Fibroblast of peridontal ligament (primary cell): ENCODE measurements around the gene WRAP73.
"Not testable (repeated sequence)": the region's sequence is repeated elsewhere in the genome, so short reads cannot be mapped to it uniquely, and the experiment has no call there.

ENCODE experiments used
- DNase-seq: peaks from one replicate; pipeline ENCODE4 v3.0.0-alpha.2; 2010; ENCODE audit errors: extremely low read depth

Gene WRAP73

DNA sequence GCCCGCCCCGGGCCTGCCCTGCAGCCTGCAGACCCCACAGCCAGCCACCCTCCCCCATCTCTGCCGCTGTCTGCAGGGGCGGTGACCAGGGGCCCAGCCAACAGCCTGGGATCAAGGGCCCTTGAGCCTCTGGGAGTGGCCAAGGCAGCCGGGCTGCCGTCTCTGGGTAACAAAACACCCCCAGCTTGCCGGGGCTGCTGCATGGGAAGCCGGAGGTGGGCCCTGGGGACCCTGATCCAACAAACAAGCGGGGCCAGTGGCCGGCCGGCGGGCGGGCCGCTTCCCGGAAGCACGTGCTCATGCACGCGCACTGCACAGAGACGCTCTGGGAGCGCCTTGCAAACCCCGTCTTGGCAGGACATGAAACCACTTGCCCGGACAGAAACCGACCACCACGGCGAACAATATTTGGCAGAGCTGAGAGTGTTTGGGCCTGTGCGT, 51.8 kb downstream of the WRAP73 start:
- DNase-seq: peak; percentile 3

DNA sequence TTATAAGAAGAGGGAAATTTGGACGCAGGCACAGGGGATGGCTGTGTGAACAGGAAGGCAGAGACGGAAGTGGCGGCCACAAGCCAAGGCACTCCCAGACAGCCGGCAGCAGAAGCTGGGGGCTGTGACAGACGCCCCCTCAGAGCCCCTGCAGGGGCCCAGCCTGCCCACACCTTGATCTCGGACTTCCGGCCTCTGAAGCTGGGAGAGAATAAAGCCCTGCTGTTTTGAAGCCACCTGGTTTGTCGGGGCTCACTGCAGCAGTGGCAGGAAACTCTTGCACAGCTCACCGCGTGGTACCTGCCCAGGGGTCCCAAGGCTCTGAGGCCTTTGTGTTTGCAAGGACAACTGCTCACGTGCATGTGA, 52.3 kb downstream of the WRAP73 start:
- no peak for DNase-seq

DNA sequence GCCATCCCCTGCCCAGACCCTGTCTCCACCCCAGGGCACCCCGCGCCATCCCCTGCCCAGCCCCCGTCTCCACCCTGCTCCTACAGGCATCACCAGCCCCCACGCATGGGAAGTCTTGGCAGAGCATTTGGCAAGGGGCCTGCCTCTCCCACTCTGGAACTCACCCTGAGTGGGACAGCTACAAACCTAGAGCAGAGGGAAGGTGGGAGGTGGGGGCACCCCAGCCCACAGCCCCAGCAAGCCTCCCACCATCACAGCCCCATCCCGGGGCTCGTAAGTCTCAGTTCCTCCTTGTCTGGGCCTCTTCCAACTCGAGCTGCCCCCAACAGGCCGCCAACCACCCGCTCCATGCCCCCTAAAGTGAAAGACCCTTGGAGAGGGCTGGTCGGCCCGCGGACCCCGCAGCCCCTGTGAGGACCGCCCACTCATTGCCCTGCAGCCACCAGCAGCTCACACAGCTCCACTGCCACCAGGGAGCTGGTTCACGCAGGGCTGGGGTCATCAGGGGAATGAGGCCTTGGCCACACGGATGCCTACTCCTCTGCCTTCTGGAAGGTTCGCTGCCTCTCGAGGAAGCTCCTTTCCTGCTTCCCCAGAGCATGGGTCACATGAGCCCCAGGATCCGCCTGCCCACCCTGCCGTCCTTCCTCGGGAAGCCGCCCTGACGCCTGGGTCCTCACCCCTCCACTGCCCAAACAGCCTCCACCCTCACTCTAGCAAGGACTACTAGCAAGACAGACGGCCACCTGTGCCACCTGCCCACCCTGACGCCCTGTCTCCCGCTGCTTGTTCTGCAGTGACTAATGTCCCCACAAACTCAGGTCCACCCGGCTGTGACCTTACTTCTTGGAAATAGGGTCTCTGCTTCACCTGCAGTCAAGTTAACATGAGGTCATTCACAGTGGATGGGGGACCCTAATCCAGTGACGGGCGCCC, 53.0 kb downstream of the WRAP73 start:
- no peak for DNase-seq

DNA sequence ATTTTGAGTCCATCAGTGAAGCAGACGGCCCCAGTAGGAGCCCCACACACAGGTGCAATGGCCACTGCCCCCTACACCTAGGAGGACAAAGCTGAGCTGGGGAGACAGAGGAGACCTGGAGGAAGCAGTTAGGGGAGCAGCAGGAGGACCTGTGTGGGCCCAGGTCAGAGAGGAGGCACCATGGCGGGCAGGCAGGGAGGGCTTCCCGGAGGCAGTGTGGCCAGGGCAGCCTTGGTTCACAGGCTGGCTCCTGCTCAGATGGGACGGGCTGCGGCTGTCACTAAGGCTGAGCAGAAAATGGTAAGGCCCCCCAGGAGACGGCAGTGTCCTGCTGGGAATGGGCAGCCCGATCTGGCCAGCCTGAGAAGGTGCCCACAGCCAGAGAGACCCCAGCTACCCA, 54.0 kb downstream of the WRAP73 start:
- no peak for DNase-seq

DNA sequence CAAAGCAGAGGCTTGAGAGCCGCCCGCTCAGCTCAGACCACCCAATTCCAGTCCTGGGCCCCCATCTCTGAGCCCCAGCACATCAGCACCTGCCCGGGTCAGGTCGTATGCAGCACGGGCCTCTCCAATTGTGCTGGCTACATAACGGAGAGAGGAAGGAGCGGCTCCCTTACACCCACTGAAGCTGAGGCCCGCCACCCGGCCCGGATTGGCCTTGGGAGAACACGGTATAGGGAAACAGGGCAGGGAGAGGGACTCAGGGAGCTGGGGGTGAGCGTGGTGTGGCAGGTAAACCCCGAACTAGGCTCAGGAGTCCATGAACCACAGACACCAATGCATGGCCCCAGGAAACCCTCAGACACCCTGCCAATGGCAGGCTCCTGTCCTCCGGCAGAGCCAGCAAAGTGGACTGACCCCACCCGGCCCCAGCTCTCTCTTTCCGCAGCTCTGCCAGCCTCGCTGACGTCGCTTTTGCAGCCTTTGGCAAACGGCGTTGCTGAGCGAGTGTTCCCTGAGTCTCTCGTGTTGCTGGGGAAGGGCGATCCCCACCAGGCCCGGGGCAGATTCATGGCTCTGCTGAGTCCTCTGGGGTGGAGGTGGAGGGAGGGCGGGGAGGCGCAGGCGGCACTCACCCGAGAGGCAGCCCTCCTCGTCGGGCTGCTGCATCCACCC, 55.1 kb downstream of the WRAP73 start:
- DNase-seq: no peak

DNA sequence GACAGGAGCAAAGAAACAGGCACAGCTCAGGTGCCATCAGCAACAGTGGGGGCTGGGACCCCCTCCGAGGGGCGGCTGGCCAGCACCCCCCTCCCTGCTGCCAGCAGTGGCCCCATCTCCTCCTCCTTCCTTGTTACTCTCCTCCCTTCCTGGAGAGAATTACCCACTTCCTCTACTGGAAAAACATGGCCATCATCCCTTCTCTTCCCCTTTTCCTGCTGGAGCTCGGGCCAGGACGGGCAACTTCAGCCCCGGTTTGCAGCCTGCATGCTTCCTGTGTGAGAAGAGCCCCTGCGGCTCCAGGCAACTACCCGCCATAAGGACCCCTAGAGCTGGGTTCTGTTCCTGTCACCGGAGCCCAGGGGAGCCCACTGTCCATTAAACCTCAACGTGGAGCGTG, 56.2 kb downstream of the WRAP73 start:
- DNase-seq: no peak

DNA sequence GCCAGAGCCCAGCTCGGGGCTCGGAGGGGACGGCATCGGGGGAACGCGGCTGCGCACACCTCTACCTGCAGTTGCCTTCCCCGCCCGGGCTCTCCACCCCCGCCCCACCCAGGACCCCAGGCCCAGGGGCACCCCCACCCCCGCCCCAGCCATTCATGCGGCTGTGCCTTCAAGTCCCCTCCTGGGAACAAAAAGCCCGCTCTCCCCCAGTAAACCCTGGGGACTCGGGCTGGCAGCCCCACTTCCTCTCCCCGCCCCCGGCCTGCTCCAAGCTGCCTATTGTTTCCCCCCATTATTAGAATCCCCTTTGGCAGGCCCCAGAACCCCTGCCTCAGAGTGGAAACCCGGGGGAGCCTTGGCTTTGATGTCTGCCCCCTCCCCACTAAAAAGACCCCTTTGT, 56.6 kb downstream of the WRAP73 start:
- no peak for DNase-seq

DNA sequence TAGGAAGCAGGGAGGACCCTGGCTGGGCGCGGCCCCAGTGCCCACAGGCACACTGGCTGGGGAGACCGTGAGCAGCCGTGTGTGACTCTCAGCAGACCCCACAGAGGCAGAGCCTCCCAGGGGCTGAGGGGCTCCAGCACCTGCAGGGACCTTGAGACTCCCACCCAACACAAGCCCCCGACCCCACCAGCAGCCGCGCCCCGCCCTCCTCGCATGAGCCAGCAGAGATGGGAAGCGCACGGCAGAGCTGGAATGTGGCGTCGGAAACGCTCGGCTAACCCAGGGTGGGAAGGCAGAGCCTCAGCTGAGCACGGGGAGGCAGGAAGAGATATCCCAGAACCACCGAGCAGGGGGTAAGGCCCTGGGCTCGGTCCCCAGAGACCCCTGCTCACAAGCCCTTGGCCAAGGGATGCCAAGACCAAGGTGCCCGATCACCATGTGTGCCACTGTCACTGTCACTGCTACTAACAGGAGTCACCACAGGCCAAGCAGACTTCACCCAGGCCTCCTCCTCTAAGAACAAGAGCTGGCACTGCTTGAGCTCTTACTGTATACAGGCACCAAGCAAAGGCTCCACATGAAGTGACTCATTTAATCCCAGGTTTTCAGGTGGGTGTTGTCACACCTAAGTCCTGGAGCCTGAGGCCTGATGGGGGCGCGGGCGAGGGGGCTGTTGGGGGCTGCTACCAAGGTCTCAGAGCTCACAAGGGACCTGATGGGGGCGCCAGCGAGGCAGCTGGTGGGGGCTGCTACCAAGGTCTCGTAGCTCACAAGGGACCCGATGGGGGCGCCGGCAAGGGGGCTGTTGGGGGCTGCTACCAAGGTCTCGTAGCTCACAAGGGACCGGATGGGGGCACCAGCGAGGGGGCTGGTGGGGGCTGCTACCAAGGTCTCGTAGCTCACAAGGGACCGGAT, 58.7 kb downstream of the WRAP73 start:
- no peak for DNase-seq

DNA sequence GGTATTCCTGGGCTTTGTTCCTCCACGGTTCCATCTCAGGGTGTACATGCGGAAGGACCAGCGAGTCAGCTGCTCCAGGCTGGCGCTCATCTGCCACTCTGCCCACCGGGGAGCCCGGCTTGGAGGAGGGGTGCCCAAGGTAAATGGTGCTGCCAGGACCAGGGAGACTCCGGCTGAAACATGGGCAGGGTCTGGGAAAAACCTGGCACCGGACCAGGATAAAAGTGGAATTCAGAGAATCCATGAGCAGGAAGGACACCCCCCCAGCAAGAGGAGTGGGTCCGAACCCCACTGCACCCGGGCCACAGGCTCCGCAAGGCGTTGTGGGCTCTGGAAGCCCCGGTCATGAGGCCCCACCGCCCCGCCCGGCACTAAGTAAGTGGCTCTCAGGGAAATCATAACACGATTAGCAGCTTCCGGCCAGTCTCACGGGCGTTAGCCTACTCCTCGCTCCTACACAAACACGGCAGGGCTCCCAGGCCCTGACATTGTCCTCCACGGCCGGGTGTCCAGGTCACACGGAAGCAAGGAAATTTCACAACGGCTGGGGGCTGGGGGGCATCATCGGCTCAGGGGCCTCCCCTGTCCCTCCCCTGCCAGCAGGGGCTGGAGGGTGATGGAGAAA, 59.7 kb downstream of the WRAP73 start:
- DNase-seq: no peak

DNA sequence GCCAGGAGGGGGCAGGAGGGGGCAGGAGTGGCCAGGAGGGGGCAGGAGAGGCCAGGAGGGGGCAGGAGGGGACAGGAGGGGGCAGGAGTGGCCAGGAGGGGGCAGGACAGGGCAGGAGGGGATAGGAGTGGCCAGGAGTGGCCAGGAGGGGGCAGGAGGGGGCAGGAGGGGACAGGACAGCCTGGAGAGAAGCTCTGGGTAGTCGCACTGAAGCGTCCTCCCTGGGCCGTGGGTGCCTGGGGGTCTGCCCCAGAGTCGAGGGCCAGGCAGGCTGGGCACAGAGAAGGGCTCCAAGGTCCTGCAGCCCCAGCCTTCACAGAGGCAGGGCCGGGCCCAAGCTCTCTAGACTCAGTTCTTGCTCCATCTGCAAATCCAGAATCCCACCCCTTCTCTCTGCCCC, 61.5 kb downstream of the WRAP73 start:
- DNase-seq: no peak

DNA sequence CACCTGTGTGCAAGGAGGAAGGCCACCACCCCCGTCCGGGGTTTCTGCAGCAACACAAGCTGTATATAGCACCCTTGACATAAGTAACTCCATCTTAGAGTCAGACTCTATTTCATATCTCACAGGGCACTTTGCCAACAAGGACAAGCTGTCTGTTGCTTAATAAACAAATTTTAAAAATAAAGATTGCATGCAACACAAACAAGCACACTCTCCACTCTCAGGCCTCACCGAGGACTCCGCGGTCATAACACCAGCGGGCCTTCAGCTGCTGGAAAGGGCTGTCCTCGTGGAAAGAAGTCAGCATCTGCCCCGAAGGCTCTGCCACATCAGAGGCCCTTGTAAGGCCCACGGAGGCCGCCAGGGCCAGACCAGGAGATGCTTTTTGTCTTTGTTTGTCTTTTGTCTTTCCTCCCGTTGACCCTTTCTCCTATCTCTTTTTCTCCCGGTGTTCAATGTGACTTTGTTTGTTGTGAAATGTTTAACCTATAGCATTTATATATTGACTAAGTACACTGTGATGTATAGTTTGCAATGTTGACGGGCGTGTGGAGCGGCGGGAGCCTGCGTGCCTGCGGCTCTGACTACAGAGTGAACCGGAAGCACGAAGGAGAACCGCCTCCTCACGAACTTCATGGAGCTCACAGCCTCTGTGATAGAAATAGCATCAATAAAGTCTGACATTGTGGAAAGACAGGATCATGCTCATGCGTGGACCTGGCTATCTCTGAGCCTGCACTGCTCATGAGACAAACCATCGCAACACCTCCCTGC, 62.7 kb downstream of the WRAP73 start:
- DNase-seq: no peak

DNA sequence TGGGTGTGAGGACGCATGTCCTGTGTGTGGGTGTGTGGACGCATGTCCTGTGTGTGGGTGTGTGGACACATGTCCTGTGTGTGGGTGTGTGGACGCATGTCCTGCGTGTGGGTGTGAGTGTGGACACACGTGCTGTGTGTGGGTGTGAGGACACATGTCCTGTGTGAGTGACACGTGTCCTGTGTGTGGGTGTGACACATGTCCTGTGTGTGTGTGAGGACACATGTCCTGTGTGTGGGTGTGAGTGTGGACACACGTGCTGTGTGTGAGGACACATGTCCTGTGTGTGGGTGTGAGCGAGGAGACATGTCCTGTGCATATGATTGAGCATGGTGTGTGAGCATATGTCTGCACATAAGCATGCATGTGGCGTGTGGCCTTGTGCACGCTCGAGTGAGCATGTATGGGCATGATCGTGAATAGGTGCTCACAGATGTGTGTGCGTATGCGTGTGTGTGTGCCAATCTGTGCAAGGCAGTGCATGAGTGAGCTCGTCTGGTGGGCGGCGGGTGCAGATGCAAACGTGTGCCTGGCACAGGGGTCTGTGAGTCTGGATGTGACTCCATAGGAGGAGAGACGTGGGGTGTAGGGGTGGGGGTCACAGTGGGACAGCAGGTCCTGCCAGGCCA, 63.8 kb downstream of the WRAP73 start:
- no peak for DNase-seq

DNA sequence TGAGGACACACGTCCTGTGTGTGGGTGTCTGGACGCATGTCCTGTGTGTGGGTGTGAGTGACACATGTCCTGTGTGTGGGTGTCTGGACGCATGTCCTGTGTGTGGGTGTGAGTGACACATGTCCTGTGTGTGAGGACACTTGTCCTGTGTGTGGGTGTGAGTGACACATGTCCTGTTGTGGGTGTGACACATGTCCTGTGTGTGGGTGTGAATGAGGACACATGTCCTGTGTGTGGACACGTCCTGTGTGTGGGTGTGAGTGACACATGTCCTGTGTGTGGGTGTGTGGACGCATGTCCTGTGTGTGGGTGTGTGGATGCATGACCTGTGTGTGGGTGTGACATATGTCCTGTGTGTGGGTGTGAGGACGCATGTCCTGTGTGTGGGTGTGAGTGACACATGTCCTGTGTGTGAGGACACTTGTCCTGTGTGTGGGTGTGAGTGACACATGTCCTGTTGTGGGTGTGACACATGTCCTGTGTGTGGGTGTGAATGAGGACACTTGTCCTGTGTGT, 64.5 kb downstream of the WRAP73 start:
- DNase-seq: not testable (repeated sequence)

DNA sequence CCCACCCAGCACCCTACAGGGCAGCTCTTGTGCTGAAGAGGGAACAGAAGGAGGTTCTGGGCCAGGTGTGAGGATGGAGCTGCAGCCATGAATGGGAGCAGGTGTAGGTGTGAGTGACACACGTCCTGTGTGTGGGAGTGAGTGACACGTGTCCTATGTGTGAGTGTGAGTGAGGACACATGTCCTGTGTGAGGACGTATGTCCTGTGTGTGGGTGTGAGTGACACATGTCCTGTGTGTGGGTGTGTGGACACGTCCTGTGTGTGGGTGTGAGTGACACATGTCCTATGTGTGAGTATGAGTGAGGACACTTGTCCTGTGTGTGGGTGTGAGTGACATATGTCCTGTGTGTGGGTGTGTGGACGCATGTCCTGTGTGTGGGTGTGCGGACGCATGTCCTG, 65.0 kb downstream of the WRAP73 start:
- no peak for DNase-seq

DNA sequence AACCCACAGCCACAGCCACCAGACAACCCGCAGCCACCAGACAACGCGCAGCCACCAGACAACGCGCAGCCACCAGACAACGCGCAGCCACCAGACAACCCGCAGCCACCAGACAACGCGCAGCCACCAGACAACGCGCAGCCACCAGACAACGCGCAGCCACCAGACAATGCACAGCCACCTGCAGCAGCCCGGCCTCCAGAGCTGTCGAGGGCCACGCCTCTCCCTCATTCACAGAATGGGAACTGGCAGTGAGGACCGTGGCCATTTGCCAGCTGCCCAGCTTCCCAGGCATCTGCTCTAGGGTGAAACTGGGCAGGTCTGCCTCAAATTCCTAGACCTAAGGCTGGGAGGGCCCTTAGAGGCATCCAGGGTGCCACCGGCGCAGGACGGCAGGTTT, 66.2 kb downstream of the WRAP73 start:
- DNase-seq: not testable (repeated sequence)

DNA sequence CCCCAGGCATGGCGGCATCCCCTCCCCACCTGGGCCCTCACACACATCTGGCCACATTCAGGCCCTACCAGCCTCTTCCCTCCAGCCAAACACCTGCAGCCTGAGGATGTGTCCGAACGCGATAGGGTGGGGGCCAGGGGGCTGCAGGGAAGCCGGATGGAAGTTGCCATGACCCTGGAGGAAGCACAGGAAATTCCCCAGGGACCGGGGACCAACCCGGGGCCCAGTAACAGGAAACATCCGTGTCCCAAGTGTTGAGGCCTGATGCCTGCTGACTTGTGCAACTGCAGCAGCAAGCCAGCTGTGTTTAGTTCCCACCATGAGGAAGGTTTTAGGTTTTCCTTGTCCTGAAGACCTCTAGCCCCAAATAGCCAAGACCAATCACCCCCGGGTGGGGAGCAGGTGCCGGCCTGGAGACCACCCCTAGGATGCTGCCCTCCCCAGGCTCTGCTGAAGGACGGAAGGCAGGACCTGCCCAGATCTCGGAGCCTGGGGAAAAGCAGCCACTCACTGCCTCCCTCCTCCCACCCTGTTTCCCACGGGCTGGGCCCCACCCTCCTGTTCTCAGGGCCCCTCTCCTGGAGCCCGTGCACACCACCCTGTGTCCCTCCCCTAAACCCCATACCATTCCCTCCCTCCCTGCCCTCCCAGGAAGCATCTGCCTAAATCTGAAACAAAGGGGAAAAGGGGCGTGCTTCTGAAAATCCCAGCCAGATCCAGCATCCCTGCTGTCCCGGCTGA, 68.4 kb downstream of the WRAP73 start:
- no peak for DNase-seq
